K562 (cell line): ENCODE measurements around the gene HNRNPK.

ENCODE experiments used
- ARID3A ChIP-seq: IDR thresholded peaks from 2 replicates; pipeline ENCODE4 v1.6.1; 2012; ENCODE audit warnings: low read depth, low read length, improper control_type of control experiment, borderline replicate concordance
- CREB1 ChIP-seq, 2 experiments: sonication (generic) in 1 of 2; formaldehyde crosslinking in 1 of 2; IDR thresholded peaks; 2 replicates each; pipeline versions ENCODE4 v1.6.1 to v1.8.0; 2012 to 2022; ENCODE audit warnings: inconsistent platforms in 1 of 2, mild to moderate bottlenecking in 1 of 2, missing genetic modification reagents in 1 of 2, moderate library complexity in 1 of 2
- CTCF ChIP-seq, 3 experiments: IDR thresholded peaks in 2 of 3; conservative IDR thresholded peaks in 1 of 3; 2 replicates each; pipeline ENCODE4 v1.5.1; 2011 to 2012; ENCODE audit warnings: low read length in 3 of 3, mild to moderate bottlenecking in 3 of 3, control low read depth in 2 of 3, improper control_type of control experiment in 1 of 3, inconsistent platforms in 1 of 3, low read depth in 1 of 3, mixed read lengths in 1 of 3, moderate library complexity in 1 of 3; ENCODE audit not compliant: insufficient read depth in 2 of 3
- EZH2 ChIP-seq: IDR thresholded peaks from 2 replicates; pipeline ENCODE4 v1.6.1; 2012; ENCODE audit warnings: low read depth, mild to moderate bottlenecking, inconsistent platforms, low read length, borderline replicate concordance
- HDGF ChIP-seq: fragments of 450-650 bp; IDR thresholded peaks from 2 replicates; pipeline ENCODE4 v1.6.1; 2016
- JUND ChIP-seq, 2 experiments: IDR thresholded peaks; 2 replicates in 1 of 2; 3 replicates in 1 of 2; pipeline ENCODE4 v1.6.1; 2011; ENCODE audit warnings: borderline replicate concordance in 2 of 2, low read depth in 2 of 2, low read length in 2 of 2, improper control_type of control experiment in 1 of 2, missing biosample characterization in 1 of 2, missing genetic modification characterization in 1 of 2, missing genetic modification reagents in 1 of 2
- NR2C2 ChIP-seq, 2 experiments: fragments of 200-800 bp in 1 of 2; sonication (Bioruptor generic) in 1 of 2; sonication (generic) in 1 of 2; formaldehyde crosslinking in 1 of 2; IDR thresholded peaks; 2 replicates each; pipeline versions ENCODE4 v1.6.1 to v1.8.0; 2016 to 2022; ENCODE audit warnings: mild to moderate bottlenecking in 1 of 2, missing compliant biosample characterization in 1 of 2, missing genetic modification characterization in 1 of 2, missing genetic modification reagents in 1 of 2
- PCBP1 ChIP-seq: fragments of 200-400 bp; formaldehyde crosslinking; IDR thresholded peaks from 2 replicates; pipeline ENCODE4 v1.6.1; 2018; ENCODE audit warnings: mild to moderate bottlenecking, low read depth, low read length; ENCODE audit not compliant: poor library complexity, severe bottlenecking
- PTRF ChIP-seq: fragments of 450-650 bp; IDR thresholded peaks from 2 replicates; pipeline ENCODE4 v1.6.1; 2016; ENCODE audit warnings: mild to moderate bottlenecking, missing genetic modification characterization, missing compliant biosample characterization
- USF2 ChIP-seq: sonication (generic); formaldehyde crosslinking; IDR thresholded peaks from 2 replicates; pipeline ENCODE4 v1.5.0; 2020; ENCODE audit warnings: missing genetic modification reagents
- TF ChIP-seq, protein P1 (sequence below): sonication (generic); formaldehyde crosslinking; IDR thresholded peaks from 2 replicates; pipeline ENCODE4 v1.8.1; 2023; ENCODE audit warnings: mild to moderate bottlenecking, missing genetic modification reagents
- TF ChIP-seq, protein P2 (sequence below): IDR thresholded peaks from 2 replicates; pipeline ENCODE4 v1.6.1; 2011; ENCODE audit warnings: borderline replicate concordance, low read depth, mild to moderate bottlenecking, moderate library complexity, low read length; ENCODE audit not compliant: insufficient read depth, poor library complexity, severe bottlenecking

DNA sequence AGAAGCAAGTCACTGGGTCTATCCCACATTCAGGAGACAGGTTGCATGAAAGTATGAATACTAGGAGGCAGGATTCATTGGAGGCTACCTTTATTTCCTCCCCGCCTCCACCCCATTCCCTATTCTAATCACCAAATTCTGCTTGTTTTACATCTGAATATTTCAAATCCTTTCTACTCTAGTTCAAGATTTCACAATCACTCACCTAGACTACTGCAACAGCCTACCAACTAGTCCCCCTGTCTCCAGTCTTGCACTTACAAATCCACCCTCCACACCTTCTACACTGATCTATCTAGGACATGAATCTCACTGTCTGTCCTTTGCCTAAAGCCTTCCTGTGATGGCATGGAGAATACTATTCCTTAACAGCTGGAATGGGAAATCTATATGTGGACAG lies 52.4 kb downstream of the HNRNPK start:
- no peak for TF ChIP-seq HDGF
- TF ChIP-seq, protein P1, sequence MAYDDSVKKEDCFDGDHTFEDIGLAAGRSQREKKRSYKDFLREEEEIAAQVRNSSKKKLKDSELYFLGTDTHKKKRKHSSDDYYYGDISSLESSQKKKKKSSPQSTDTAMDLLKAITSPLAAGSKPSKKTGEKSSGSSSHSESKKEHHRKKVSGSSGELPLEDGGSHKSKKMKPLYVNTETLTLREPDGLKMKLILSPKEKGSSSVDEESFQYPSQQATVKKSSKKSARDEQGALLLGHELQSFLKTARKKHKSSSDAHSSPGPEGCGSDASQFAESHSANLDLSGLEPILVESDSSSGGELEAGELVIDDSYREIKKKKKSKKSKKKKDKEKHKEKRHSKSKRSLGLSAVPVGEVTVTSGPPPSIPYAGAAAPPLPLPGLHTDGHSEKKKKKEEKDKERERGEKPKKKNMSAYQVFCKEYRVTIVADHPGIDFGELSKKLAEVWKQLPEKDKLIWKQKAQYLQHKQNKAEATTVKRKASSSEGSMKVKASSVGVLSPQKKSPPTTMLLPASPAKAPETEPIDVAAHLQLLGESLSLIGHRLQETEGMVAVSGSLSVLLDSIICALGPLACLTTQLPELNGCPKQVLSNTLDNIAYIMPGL (CRISPR knock-in tag) = no peak
- TF ChIP-seq, protein P2, sequence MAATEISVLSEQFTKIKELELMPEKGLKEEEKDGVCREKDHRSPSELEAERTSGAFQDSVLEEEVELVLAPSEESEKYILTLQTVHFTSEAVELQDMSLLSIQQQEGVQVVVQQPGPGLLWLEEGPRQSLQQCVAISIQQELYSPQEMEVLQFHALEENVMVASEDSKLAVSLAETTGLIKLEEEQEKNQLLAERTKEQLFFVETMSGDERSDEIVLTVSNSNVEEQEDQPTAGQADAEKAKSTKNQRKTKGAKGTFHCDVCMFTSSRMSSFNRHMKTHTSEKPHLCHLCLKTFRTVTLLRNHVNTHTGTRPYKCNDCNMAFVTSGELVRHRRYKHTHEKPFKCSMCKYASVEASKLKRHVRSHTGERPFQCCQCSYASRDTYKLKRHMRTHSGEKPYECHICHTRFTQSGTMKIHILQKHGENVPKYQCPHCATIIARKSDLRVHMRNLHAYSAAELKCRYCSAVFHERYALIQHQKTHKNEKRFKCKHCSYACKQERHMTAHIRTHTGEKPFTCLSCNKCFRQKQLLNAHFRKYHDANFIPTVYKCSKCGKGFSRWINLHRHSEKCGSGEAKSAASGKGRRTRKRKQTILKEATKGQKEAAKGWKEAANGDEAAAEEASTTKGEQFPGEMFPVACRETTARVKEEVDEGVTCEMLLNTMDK = no peak
- no peak for TF ChIP-seq CTCF (IDR thresholded peaks at IDR 0.05 in 2 of 3, conservative IDR thresholded peaks at IDR 0.05 in 1 of 3; ENCODE audit: insufficient read depth in 2 of 3, low read depth in 1 of 3, low read length in 3 of 3)
- no peak for TF ChIP-seq PTRF
- no peak for TF ChIP-seq ARID3A
- no peak for TF ChIP-seq PCBP1
- no peak for TF ChIP-seq EZH2
- no peak for TF ChIP-seq NR2C2 (CRISPR knock-in tag; IDR thresholded peaks at IDR 0.05)
- no peak for TF ChIP-seq NR2C2 (tag; IDR thresholded peaks at IDR 0.05)
- TF ChIP-seq CREB1 (IDR thresholded peaks at IDR 0.05) = no peak
- no peak for TF ChIP-seq CREB1 (CRISPR knock-in tag; IDR thresholded peaks at IDR 0.05)
- no peak for TF ChIP-seq USF2 (CRISPR knock-in tag)
- TF ChIP-seq JUND (IDR thresholded peaks at IDR 0.05; ENCODE audit: borderline replicate concordance, low read depth, low read length) = no peak
- TF ChIP-seq JUND (tag; IDR thresholded peaks at IDR 0.05; ENCODE audit: borderline replicate concordance, low read depth, low read length) = no peak
